ELF-1 (cell line): ENCODE results near the gene ZNF471.

Experiments used
- DNase-seq: peaks from one replicate; pipeline ENCODE4 v3.0.0-alpha.2; 2016; ENCODE audit warnings: low read depth, low spot score

Gene ZNF471

GRCh38 chr19:56573914-56574313 is 66.3 kb downstream of the ZNF471 start:
- no peak for DNase-seq

- no peak for DNase-seq
Observed at GRCh38 chr19:56577719-56578602, 70.3 kb downstream of the ZNF471 start.
